HPDE6-E6E7 (cell line): Measurements from ENCODE around the gene SUPT5H.
A peak's percentile ranks its signal among the peaks of the same experiment; 100 is the strongest.

Experiments used
- DNase-seq: peaks from one replicate; pipeline ENCODE4 v3.0.0; 2011; ENCODE audit warnings: missing footprints; ENCODE audit errors: extremely low spot score

The SUPT5H gene

GRCh38 chr19:39445196-39446111 is at the start of gene SUPT5H:
TSS of gene SUPT5H (plus strand) at chr19:39445582. CDS start at chr19:39445891, 309 bp downstream.
- peak; percentile 99 for DNase-seq

- no peak for DNase-seq
Measured at GRCh38 chr19:39397360-39398296, 47.8 kb upstream of the SUPT5H start.

GRCh38 chr19:39398297-39398864 is 47.0 kb upstream of the SUPT5H start:
- no peak for DNase-seq

GRCh38 chr19:39399668-39400050 is 45.7 kb upstream of the SUPT5H start:
- no peak for DNase-seq

GRCh38 chr19:39400061-39400460 is 45.3 kb upstream of the SUPT5H start:
- no peak for DNase-seq

- DNase-seq, result no peak
Measured at GRCh38 chr19:39401070-39401548, 44.3 kb upstream of the SUPT5H start.

- DNase-seq, result no peak
Measured at GRCh38 chr19:39401549-39402345, 43.6 kb upstream of the SUPT5H start.

- no peak for DNase-seq
Measured at GRCh38 chr19:39402346-39403300, 42.8 kb upstream of the SUPT5H start.

GRCh38 chr19:39403331-39404312 is 41.8 kb upstream of the SUPT5H start:
- no peak for DNase-seq

- DNase-seq, result no peak
Measured at GRCh38 chr19:39405261-39405957, 40.0 kb upstream of the SUPT5H start.

- no peak for DNase-seq
Measured at GRCh38 chr19:39405958-39406655, 39.3 kb upstream of the SUPT5H start.

- DNase-seq, result no peak
Measured at GRCh38 chr19:39406656-39407409, 38.5 kb upstream of the SUPT5H start, which contains the start of gene ZFP36. TSS of gene ZFP36 (plus strand) at chr19:39406847. CDS start at chr19:39406905, 58 bp downstream.

- DNase-seq, result no peak
Measured at GRCh38 chr19:39407410-39407659, 38.0 kb upstream of the SUPT5H start.

- DNase-seq, result no peak
Measured at GRCh38 chr19:39407660-39408391, 37.6 kb upstream of the SUPT5H start.

GRCh38 chr19:39408392-39409207 is 36.8 kb upstream of the SUPT5H start:
- no peak for DNase-seq
